Peyer's patch (tissue), 4 donors: ENCODE results near the gene IGF2R. TPM values are rescaled to one million over a fixed set of nuclear protein-coding genes. Genes with fewer than 3 reads are reported as not detected.
"Not testable (repeated sequence)": the region's sequence is repeated elsewhere in the genome, so short reads cannot be mapped to it uniquely, and the experiment has no call there.

ENCODE experiments used
- DNase-seq, 3 donors: peaks; one replicate each; pipeline ENCODE4 v3.0.0-alpha.2; 2017 to 2019
- H3K27ac ChIP-seq, 4 donors: fragments of 200-600 bp; sonication (generic); one replicate each; pipeline ENCODE4 v1.5.1; 2016 to 2019
- H3K27me3 ChIP-seq, 2 donors: fragments of 200-600 bp; sonication (generic); one replicate each; pipeline ENCODE4 v1.5.1; 2019
- H3K36me3 ChIP-seq, 3 donors: fragments of 200-600 bp; sonication (generic); one replicate each; pipeline ENCODE4 v1.5.1; 2016 to 2019
- H3K4me1 ChIP-seq, 4 donors: fragments of 200-600 bp; sonication (generic); one replicate each; pipeline ENCODE4 v1.5.1; 2016 to 2019
- H3K4me3 ChIP-seq, 4 donors: fragments of 200-600 bp; sonication (generic); 1 replicate in 3 of 4; 2 replicates in 1 of 4; pipeline ENCODE4 v1.5.1; 2016 to 2019; ENCODE audit warnings: mild to moderate bottlenecking in 1 of 4
- H3K9me3 ChIP-seq, 4 donors: fragments of 200-600 bp; sonication (generic); one replicate each; pipeline ENCODE4 v1.5.1; 2016 to 2019; ENCODE audit warnings: mild to moderate bottlenecking in 1 of 4
- CTCF ChIP-seq, 6 experiments: fragments of 450-650 bp in 4 of 6; fragments of 200-600 bp in 2 of 6; sonication (generic) in 1 of 6; IDR thresholded peaks; one replicate each; pipeline ENCODE4 v1.5.1; 2017 to 2019; ENCODE audit warnings: antibody characterized with exemption in 6 of 6, mild to moderate bottlenecking in 3 of 6, moderate library complexity in 1 of 6
- POLR2A ChIP-seq, 2 donors: fragments of 450-650 bp; IDR thresholded peaks; one replicate each; pipeline ENCODE4 v1.5.1; 2017; ENCODE audit warnings: antibody characterized with exemption in 2 of 2, mild to moderate bottlenecking in 2 of 2, moderate library complexity in 2 of 2
- total RNA-seq, 4 donors: library from RNA; depleted of rRNA; stranded (reverse); fragments of >200 nt; gene quantifications; one replicate each; pipeline ENCODE4 v1.1.0, GENCODE V29; 2016

Gene IGF2R
- total RNA-seq, 4 donors from 2014 or later, result 48.7 to 86.5 (median 82.3) TPM

- TF ChIP-seq CTCF (IDR thresholded peaks at IDR 0.05) (no peak), POLR2A (IDR thresholded peaks at IDR 0.05) (no peak)
These were observed 137.8 kb downstream of the IGF2R start for GRCh38 chr6:160106701-160107100.

GRCh38 chr6:160108077-160108476 is 139.2 kb downstream of the IGF2R start:
- no peak for DNase-seq
- Histone ChIP-seq H3K27me3 (no peaks in the 10 kb centered on the region), H3K4me3 (no peak overlapping the region), H3K4me1 (no peaks in the 10 kb centered on the region), H3K36me3 (peaks cover 0 to 41% (median 0%) of the 10 kb centered on the region in 3 donors), H3K9me3 (no peaks in the 10 kb centered on the region), H3K27ac (no peak overlapping the region)
- TF ChIP-seq POLR2A (IDR thresholded peaks at IDR 0.05), result no peak
- no peak for TF ChIP-seq CTCF (IDR thresholded peaks at IDR 0.05)

More at GRCh38 chr6:160106701-160107100, 137.8 kb downstream of the IGF2R start:
- Histone ChIP-seq H3K27ac (no peak overlapping the region), H3K27me3 (no peaks in the 10 kb centered on the region), H3K36me3 (peaks cover 0 to 54% (median 0%) of the 10 kb centered on the region in 3 donors), H3K9me3 (no peaks in the 10 kb centered on the region), H3K4me1 (no peaks in the 10 kb centered on the region), H3K4me3 (no peak overlapping the region)
- no peak for DNase-seq

GRCh38 chr6:160110586-160111123 is 141.8 kb downstream of the IGF2R start:
- Histone ChIP-seq H3K27me3 (no peaks in the 10 kb centered on the region), H3K4me3 (no peak overlapping the region), H3K27ac (no peak overlapping the region), H3K36me3 (peaks cover 0 to 16% (median 0%) of the 10 kb centered on the region in 3 donors), H3K4me1 (no peaks in the 10 kb centered on the region), H3K9me3 (no peaks in the 10 kb centered on the region)
- no peak for DNase-seq
- TF ChIP-seq POLR2A (IDR thresholded peaks at IDR 0.05) (no peak), CTCF (IDR thresholded peaks at IDR 0.05) (no peak)

GRCh38 chr6:160111806-160112205 is 142.9 kb downstream of the IGF2R start:
- H3K36me3 ChIP-seq, result peaks cover 0 to 6% (median 0%) of the 10 kb centered on the region in 3 donors
- H3K27me3 ChIP-seq, result no peaks in the 10 kb centered on the region
- no peak for DNase-seq
- no peak overlapping the region for H3K27ac ChIP-seq
- H3K4me1 ChIP-seq, result no peaks in the 10 kb centered on the region
- TF ChIP-seq CTCF (IDR thresholded peaks at IDR 0.05) (no peak), POLR2A (IDR thresholded peaks at IDR 0.05) (no peak)
- H3K4me3 ChIP-seq, result no peak overlapping the region
- H3K9me3 ChIP-seq, result no peaks in the 10 kb centered on the region

GRCh38 chr6:160112628-160113299 is 143.9 kb downstream of the IGF2R start:
- TF ChIP-seq POLR2A (IDR thresholded peaks at IDR 0.05), result no peak
- no peak for TF ChIP-seq CTCF (IDR thresholded peaks at IDR 0.05)
- H3K36me3 ChIP-seq, result no peaks in the 10 kb centered on the region
- H3K4me1 ChIP-seq, result no peaks in the 10 kb centered on the region
- no peaks in the 10 kb centered on the region for H3K9me3 ChIP-seq
- H3K27me3 ChIP-seq, result no peaks in the 10 kb centered on the region
- no peak overlapping the region for H3K27ac ChIP-seq
- no peak for DNase-seq
- H3K4me3 ChIP-seq, result no peak overlapping the region

GRCh38 chr6:160114536-160114935 is 145.7 kb downstream of the IGF2R start:
- H3K27me3 ChIP-seq, H3K4me3 ChIP-seq, H3K36me3 ChIP-seq, H3K27ac ChIP-seq, H3K4me1 ChIP-seq, DNase-seq, H3K9me3 ChIP-seq: not testable (repeated sequence)
